Lower leg skin (tissue), 3 donors: ENCODE measurements around the gene RNLS.

Experiments
- POLR2A ChIP-seq, 2 donors: fragments of 450-650 bp; IDR thresholded peaks; one replicate each; pipeline ENCODE4 v1.6.1; 2016 to 2017; ENCODE audit warnings: antibody characterized with exemption in 2 of 2, mild to moderate bottlenecking in 1 of 2, moderate library complexity in 1 of 2
- TF ChIP-seq, protein P1 (sequence below), 3 donors: fragments of 450-650 bp; IDR thresholded peaks; one replicate each; pipeline ENCODE4 v1.5.1; 2016; ENCODE audit warnings: antibody characterized with exemption in 3 of 3, mild to moderate bottlenecking in 3 of 3, moderate library complexity in 2 of 3

GRCh38 chr10:88408096-88408495 lies 175.0 kb downstream of the RNLS start:
- TF ChIP-seq, protein P1, sequence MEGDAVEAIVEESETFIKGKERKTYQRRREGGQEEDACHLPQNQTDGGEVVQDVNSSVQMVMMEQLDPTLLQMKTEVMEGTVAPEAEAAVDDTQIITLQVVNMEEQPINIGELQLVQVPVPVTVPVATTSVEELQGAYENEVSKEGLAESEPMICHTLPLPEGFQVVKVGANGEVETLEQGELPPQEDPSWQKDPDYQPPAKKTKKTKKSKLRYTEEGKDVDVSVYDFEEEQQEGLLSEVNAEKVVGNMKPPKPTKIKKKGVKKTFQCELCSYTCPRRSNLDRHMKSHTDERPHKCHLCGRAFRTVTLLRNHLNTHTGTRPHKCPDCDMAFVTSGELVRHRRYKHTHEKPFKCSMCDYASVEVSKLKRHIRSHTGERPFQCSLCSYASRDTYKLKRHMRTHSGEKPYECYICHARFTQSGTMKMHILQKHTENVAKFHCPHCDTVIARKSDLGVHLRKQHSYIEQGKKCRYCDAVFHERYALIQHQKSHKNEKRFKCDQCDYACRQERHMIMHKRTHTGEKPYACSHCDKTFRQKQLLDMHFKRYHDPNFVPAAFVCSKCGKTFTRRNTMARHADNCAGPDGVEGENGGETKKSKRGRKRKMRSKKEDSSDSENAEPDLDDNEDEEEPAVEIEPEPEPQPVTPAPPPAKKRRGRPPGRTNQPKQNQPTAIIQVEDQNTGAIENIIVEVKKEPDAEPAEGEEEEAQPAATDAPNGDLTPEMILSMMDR (IDR thresholded peaks at IDR 0.05) = no peak
- no peak for TF ChIP-seq POLR2A (IDR thresholded peaks at IDR 0.05)
